Stomach (tissue), 4 donors: ENCODE results near the gene PKD1.

ENCODE experiments used
- EP300 ChIP-seq: sonication (generic); formaldehyde crosslinking; IDR thresholded peaks from one replicate; pipeline ENCODE4 v1.6.1; 2017; ENCODE audit warnings: antibody characterized with exemption
- POLR2A ChIP-seq, 4 donors: fragments of 450-650 bp; IDR thresholded peaks; one replicate each; pipeline ENCODE4 v1.6.1; 2016; ENCODE audit warnings: antibody characterized with exemption in 4 of 4, control low read depth in 2 of 4, mild to moderate bottlenecking in 1 of 4, moderate library complexity in 1 of 4
- POLR2AphosphoS5 ChIP-seq, 3 donors: sonication (generic); formaldehyde crosslinking; IDR thresholded peaks; one replicate each; pipeline ENCODE4 v1.6.1; 2016; ENCODE audit warnings: antibody characterized with exemption in 3 of 3
- TF ChIP-seq, protein P1 (sequence below), 7 experiments: fragments of 450-650 bp in 4 of 7; fragments of 200-600 bp in 3 of 7; sonication (generic) in 3 of 7; IDR thresholded peaks; one replicate each; pipeline ENCODE4 v1.5.1; 2016 to 2019; ENCODE audit warnings: antibody characterized with exemption in 7 of 7, control low read depth in 2 of 7, mild to moderate bottlenecking in 1 of 7

- TF ChIP-seq, protein P1, sequence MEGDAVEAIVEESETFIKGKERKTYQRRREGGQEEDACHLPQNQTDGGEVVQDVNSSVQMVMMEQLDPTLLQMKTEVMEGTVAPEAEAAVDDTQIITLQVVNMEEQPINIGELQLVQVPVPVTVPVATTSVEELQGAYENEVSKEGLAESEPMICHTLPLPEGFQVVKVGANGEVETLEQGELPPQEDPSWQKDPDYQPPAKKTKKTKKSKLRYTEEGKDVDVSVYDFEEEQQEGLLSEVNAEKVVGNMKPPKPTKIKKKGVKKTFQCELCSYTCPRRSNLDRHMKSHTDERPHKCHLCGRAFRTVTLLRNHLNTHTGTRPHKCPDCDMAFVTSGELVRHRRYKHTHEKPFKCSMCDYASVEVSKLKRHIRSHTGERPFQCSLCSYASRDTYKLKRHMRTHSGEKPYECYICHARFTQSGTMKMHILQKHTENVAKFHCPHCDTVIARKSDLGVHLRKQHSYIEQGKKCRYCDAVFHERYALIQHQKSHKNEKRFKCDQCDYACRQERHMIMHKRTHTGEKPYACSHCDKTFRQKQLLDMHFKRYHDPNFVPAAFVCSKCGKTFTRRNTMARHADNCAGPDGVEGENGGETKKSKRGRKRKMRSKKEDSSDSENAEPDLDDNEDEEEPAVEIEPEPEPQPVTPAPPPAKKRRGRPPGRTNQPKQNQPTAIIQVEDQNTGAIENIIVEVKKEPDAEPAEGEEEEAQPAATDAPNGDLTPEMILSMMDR (IDR thresholded peaks at IDR 0.05) = no peak
- TF ChIP-seq POLR2A (IDR thresholded peaks at IDR 0.05) (no peak), EP300 (no peak), POLR2AphosphoS5 (IDR thresholded peaks at IDR 0.05) (no peak)
These were observed 42.8 kb downstream of the PKD1 start for GRCh38 chr16:2092866-2093265.
